Measurements from ENCODE around the gene CASQ2.

CASQ2 gene

GRCh38 chr1:115665319-115666096 is 103.0 kb downstream of the CASQ2 start:
- no peak for DNase-seq (ENCODE audit: extremely low read depth, low read depth)

GRCh38 chr1:115661157-115661556 is 107.4 kb downstream of the CASQ2 start:
- TF ChIP-seq CTCF (IDR thresholded peaks at IDR 0.05; ENCODE audit: low read depth, low read length) = no peak
- no peak for DNase-seq (ENCODE audit: extremely low read depth, low read depth)

More at GRCh38 chr1:115665319-115666096, 103.0 kb downstream of the CASQ2 start:
- TF ChIP-seq CTCF (IDR thresholded peaks at IDR 0.05; ENCODE audit: low read depth, low read length) = no peak

GRCh38 chr1:115660151-115660550 is 108.4 kb downstream of the CASQ2 start:
- no peak for TF ChIP-seq CTCF (IDR thresholded peaks at IDR 0.05; ENCODE audit: low read depth, low read length)
- no peak for DNase-seq (ENCODE audit: extremely low read depth, low read depth)

- TF ChIP-seq CTCF (IDR thresholded peaks at IDR 0.05; ENCODE audit: low read depth, low read length) = no peak
- no peak for DNase-seq (ENCODE audit: extremely low read depth, low read depth)
These were observed 109.9 kb downstream of the CASQ2 start for GRCh38 chr1:115658646-115659045.

GRCh38 chr1:115656461-115657077 is 111.9 kb downstream of the CASQ2 start:
- no peak for DNase-seq (ENCODE audit: extremely low read depth, low read depth)
- TF ChIP-seq CTCF (IDR thresholded peaks at IDR 0.05; ENCODE audit: low read depth, low read length) = no peak

- no peak for TF ChIP-seq CTCF (IDR thresholded peaks at IDR 0.05; ENCODE audit: low read depth, low read length)
- DNase-seq (ENCODE audit: extremely low read depth, low read depth) = no peak
These were observed 112.6 kb downstream of the CASQ2 start for GRCh38 chr1:115655916-115656315.

- DNase-seq (ENCODE audit: extremely low read depth, low read depth) = no peak
These were observed 113.2 kb downstream of the CASQ2 start for GRCh38 chr1:115655306-115655663.

More at GRCh38 chr1:115655306-115655663, 113.2 kb downstream of the CASQ2 start:
- no peak for TF ChIP-seq CTCF (IDR thresholded peaks at IDR 0.05; ENCODE audit: low read depth, low read length)
